ENCODE measurements around the gene PSMC4.

The PSMC4 gene

DNA sequence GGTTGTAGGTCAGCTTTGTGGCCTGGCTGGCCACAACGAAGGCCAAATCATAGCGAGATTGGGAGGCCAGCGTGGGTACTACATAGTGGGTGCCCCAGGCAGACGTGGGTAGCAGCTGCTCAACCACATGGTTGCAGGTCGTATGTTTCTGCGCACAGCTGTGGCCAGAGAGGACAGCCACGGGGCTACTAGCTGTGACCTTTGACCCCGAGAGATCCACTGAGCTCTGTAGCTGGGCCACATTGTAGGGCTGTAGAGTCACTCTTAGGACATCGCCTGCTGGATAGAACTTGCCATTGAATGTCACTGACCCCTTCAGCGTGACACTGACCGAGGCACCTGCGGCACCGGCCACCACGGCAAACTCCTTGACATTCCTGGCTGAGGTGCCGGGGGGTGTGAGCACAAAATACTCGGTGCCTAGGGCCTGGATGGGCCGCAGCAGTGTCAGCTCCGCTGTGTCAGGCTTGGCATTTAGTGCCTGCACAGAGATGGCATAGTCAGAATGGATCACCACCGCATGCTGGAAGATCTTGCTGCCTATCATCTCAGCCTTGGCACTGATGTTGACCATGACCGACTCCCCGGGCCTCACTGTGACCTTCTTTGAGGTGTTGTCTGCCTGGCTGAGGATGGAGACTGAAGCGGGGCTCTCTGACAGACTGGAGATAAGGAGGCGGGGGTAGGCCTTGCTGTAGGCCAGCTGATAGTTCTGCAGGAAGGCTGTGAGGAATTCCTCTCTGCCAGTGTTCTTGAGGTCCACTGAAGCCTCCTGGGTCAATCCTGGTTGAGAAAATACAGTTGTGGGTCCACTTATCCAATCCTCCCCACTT is 43.2 kb upstream of the PSMC4 start:
- TF ChIP-seq, protein P1, sequence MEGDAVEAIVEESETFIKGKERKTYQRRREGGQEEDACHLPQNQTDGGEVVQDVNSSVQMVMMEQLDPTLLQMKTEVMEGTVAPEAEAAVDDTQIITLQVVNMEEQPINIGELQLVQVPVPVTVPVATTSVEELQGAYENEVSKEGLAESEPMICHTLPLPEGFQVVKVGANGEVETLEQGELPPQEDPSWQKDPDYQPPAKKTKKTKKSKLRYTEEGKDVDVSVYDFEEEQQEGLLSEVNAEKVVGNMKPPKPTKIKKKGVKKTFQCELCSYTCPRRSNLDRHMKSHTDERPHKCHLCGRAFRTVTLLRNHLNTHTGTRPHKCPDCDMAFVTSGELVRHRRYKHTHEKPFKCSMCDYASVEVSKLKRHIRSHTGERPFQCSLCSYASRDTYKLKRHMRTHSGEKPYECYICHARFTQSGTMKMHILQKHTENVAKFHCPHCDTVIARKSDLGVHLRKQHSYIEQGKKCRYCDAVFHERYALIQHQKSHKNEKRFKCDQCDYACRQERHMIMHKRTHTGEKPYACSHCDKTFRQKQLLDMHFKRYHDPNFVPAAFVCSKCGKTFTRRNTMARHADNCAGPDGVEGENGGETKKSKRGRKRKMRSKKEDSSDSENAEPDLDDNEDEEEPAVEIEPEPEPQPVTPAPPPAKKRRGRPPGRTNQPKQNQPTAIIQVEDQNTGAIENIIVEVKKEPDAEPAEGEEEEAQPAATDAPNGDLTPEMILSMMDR (IDR thresholded peaks at IDR 0.05; ENCODE audit: low read depth, low read length): no peak

DNA sequence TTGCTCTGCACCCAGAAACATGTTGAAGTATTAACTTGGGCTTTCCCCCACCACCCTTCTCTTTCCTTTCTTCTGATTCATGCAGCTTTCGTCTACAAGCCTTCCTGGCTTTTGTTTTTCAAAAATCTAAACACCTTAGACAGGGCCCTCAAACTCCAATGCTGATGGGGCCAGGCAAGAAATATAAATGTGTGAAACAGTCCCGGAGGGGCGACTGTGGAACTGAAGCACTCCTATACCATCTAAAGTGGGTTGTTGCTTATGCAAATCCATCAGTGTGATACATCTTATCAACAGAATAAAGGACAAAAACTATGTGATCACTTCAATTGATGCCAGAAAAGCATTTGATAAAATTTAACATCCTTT is 42.6 kb upstream of the PSMC4 start:
- TF ChIP-seq, protein P1 (IDR thresholded peaks at IDR 0.05; ENCODE audit: low read depth, low read length): no peak
- DNase-seq (ENCODE audit: extremely low read depth, low read depth): no peak

More for the DNA sequence above, 43.2 kb upstream of the PSMC4 start:
- no peak for DNase-seq (ENCODE audit: extremely low read depth, low read depth)

DNA sequence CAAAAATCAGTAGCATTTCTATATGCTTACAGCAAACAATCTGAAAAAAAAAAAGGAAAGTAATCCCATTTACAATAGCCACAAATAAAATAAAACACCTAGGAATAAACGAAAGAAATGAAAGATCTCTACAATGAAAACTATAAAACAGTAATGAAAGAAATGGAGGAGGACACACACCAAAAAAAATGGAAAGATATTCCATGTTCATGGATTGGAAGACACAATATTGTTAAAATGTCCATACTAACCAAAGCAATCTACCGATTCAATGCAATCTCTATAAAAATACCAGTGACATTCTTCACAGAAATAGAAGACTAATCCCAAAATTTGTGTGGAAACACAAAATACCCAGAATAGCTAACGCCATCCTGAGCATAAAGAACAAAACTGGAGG is 41.2 kb upstream of the PSMC4 start:
- DNase-seq (ENCODE audit: extremely low read depth, low read depth): no peak
- TF ChIP-seq, protein P1 (IDR thresholded peaks at IDR 0.05; ENCODE audit: low read depth, low read length): no peak

DNA sequence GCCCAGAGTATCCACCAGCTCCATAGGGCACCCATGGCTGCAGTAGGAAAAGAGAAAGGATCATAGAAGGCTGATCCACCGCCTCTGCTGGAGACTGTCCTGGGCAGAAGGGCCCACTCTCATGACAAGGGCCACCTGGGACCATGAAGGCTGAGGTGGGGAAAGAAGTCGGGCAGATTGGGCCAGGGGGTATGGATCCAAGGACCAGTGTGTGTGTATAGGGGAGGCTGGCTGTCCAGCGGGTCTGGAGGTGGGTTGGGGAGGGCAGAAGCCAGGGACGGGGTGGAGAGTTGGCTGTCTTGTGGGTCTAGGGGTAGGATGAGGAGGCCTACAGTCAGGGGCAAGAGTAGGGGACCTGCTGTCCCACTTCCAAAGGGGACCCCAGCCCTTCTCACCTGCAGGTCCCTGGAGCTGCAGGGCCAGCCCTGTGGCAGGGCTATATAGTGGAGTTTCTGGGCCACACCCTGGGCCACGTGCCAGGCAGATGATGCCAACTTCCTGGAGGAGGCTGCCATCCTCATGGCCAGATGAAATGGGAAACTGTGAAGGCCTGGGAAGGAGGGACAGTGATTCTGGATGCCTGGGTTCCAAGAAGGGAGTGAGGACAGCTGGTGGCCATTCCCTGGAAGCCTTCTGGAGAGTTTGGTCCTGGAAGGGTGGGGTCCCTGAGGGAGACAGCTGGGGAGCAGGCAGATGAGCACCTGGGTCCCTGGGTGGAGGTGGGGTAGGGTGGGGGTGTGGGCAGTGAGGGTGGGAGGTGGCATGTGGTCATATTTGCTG is 36.2 kb upstream of the PSMC4 start, which contains the start of gene FCGBP:
Gene FCGBP, minus strand, starts transcription at position 51 of the 780 bp plus-strand sequence.
- TF ChIP-seq, protein P1 (IDR thresholded peaks at IDR 0.05; ENCODE audit: low read depth, low read length): no peak
- no peak for DNase-seq (ENCODE audit: extremely low read depth, low read depth)

DNA sequence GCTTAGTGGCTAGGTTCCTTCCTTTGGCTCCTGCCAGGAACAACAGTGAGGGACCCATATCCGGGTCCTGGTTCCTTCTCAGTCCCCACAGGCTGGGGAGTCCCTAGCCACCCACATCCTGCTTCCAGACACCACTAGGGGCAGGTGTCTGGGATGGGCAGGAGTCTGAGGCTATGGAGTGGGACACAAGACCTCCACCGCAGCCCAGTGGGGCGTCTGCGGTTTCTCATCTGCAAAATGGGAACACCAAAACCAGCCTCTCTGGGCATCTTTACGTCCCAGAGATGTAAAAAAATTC is 35.7 kb upstream of the PSMC4 start:
- TF ChIP-seq, protein P1 (IDR thresholded peaks at IDR 0.05; ENCODE audit: low read depth, low read length): no peak
- DNase-seq (ENCODE audit: extremely low read depth, low read depth): no peak

DNA sequence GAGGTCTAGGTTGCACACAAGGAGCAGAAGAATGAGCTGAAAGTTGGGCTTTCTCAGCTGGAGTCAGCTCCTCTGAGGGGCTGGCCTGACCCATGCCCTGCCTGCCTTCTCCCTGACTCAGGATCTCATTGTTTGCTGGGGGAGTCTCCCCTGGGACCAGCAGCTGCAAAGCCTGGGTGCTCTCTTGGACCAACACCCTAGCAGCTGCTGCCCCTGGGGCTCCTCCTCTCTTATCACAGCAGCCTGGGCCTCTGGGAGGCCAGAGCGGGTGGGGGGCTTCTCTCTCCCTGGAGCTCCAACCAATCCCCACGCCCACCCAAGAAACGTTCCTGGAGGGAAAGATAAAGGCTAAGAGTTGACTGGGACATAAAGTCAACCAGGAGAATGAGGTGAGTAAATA is 34.9 kb upstream of the PSMC4 start:
- no peak for DNase-seq (ENCODE audit: extremely low read depth, low read depth)

More for the DNA sequence above, 34.9 kb upstream of the PSMC4 start:
- TF ChIP-seq, protein P1 (IDR thresholded peaks at IDR 0.05; ENCODE audit: low read depth, low read length): no peak
